GM04504 (cell line): ENCODE data around the gene OMG.
"Not testable (repeated sequence)": the region's sequence is repeated elsewhere in the genome, so short reads cannot be mapped to it uniquely, and the experiment has no call there.

ENCODE experiments used
- DNase-seq: peaks from one replicate; pipeline ENCODE4 v3.0.0-alpha.2; 2012; ENCODE audit warnings: low read depth

OMG gene, protein sequence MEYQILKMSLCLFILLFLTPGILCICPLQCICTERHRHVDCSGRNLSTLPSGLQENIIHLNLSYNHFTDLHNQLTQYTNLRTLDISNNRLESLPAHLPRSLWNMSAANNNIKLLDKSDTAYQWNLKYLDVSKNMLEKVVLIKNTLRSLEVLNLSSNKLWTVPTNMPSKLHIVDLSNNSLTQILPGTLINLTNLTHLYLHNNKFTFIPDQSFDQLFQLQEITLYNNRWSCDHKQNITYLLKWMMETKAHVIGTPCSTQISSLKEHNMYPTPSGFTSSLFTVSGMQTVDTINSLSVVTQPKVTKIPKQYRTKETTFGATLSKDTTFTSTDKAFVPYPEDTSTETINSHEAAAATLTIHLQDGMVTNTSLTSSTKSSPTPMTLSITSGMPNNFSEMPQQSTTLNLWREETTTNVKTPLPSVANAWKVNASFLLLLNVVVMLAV

GRCh38 chr17:31297090-31297489 lies at the start of gene OMG:
OMG (minus strand) TSS chr17:31297239; CDS start chr17:31296331, 908 bp downstream.
- no peak for DNase-seq

- DNase-seq: not testable (repeated sequence)
Observed at GRCh38 chr17:31345191-31345747, 48.2 kb upstream of the OMG start.

DNA sequence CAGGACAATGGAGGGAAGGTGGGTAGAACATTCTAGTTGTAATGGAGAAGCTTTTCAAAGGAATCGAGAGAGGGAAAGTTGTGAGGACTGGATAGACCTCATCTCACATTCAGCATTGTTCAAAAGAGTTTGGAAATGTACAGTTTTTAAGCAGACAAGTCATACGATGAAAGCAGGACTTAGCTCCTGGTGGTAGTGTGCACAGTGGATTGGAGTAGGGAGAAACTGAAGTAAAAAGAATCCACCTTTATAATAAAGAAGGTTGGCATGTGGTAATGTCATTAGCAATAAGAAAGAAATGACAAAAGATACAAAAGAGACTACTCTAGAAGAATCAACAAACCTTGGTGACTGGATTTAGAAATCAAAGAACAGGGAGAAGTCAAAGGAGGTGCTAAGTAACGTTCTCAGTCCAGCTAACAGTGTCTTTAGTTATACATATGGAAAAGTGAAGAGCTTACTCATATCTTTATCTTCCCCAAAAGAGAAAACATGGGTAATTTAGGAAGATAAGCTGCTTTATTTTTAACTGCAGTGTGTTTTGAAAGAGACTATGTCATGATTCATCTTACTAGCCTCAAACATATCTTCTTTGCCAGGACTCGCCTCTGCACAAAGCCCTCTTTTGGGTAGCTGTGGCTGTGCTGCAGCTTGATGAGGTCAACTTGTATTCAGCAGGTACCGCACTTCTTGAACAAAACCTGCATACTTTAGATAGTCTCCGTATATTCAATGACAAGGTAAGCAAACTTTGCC lies 43.0 kb upstream of the OMG start:
- DNase-seq: no peak

- no peak for DNase-seq
Observed at GRCh38 chr17:31329221-31329620, 32.2 kb upstream of the OMG start.

- DNase-seq: peak; percentile 14
Observed at GRCh38 chr17:31328160-31328535, 31.1 kb upstream of the OMG start.

DNA sequence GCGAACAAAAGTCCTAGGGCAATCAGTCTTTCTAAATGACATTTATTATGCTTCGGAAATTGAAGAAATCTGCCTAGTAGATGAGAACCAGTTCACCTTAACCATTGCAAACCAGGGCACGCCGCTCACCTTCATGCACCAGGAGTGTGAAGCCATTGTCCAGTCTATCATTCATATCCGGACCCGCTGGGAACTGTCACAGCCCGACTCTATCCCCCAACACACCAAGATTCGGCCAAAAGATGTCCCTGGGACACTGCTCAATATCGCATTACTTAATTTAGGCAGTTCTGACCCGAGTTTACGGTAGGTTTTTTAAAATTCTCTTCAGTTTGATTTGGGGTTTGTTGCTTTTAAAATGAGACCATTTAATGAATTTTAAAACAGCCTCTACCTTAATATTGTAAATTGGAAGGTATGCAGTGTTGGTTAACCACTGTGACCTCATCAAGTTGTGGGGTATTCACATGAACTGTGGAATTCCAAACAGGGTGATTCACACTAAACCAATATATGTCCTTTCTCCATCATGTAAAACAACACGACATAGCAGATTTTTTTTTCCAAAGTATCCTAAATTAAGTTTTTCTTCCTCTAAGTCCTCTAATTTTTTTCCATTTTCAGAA lies 30.6 kb upstream of the OMG start:
- peak; percentile 62 for DNase-seq

DNA sequence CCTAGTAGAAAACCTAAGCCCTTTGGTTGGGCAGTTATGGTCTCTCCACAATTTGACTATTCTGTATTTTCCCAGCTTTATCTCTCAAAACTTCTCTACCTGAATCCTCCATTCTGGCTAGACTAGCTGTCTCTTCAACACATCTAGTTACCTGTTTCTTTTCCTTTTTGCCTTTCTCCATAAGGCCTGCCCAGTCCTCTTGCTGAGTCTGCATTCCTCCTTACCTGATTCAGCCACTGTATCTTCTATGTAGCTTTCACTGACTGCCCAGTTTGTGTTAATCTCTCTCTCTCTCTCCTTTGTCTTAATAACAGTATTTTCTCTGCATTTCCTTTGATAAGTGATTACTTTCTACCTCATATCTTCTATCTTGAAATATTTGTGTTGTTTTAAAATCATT lies 26.5 kb upstream of the OMG start:
- no peak for DNase-seq

- no peak for DNase-seq
Observed at GRCh38 chr17:31321966-31322365, 24.9 kb upstream of the OMG start.

DNA sequence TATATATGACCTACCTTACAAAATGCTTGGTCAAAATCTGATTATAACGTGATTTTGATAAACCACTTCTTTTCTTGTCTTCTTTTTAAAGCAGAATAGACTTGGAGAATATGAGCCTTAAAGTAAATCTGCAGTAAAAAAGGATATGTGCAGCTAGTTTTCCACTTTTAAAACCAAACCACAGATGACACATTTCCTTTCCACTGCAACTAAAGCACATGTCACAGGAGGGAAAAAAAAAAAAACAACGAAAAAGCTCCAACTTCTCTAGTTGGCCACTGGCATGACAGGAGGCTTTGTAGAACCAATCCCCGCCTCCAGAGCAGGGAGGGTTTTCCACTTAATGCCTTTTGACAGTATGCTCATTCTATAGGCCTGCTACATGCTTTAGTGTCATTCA lies 24.4 kb upstream of the OMG start, which contains the start of gene EVI2A:
EVI2A (minus strand) TSS at position 142 of the 400 bp plus-strand sequence. CDS start 2,609 bp downstream, outside the sequence.
- DNase-seq: peak; percentile 48

- DNase-seq: no peak
Observed at GRCh38 chr17:31320791-31321190, 23.8 kb upstream of the OMG start.

- no peak for DNase-seq
Observed at GRCh38 chr17:31320241-31320640, 23.2 kb upstream of the OMG start.

DNA sequence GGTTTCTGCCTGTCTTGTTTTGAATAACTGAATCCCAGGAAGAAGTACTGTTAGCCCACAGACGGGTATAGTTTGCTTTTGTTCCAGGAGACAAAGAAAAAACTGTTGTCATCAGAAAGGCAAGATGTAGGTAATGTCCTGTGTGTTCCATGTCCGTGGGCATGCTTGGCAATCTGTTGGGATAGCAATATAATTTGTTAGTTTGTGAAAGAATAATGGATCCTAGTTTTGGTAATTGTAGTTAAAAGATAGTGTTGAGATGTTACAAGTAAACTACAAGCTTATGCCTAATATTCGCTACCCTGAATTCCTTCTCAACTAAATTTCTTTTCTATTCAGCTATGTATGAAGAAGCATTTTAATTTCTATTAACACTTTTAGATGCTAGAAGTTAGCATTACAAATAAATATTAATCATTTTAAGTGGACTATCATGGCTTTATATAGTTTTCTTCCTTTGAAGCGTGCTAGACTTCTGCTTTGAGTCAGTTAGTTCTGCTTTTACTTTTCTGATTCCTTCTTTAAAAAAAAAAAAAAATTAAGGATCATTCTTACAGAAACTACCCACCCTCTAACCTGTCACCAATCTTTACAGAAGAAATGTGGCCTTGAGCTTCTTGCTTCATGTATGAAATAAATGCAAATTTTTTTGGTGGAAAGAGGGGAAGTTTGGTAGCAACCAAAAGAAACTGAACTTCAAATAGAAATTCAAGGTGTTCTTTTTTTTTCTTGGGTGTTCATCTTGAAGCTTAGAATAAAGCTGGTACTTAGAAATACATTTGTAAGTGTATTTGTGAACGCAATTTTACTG lies 22.0 kb upstream of the OMG start:
- no peak for DNase-seq

- DNase-seq: no peak
Observed at GRCh38 chr17:31318298-31318801, 21.3 kb upstream of the OMG start.

DNA sequence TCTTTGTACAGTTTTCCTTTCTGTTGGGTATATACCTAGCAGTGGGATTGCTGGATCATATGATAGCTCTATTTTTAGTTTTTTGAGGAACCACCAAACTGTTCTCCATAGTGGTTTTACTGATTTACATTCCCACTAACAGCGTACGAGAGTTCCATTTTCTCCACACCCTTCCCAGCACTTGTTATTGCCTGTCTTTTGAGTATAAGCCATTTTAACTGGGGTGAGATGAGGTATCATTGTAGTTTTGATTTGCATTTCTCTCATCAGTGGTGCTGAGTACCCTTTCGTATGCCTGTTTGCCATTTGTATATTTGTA lies 17.7 kb upstream of the OMG start:
- DNase-seq: no peak

DNA sequence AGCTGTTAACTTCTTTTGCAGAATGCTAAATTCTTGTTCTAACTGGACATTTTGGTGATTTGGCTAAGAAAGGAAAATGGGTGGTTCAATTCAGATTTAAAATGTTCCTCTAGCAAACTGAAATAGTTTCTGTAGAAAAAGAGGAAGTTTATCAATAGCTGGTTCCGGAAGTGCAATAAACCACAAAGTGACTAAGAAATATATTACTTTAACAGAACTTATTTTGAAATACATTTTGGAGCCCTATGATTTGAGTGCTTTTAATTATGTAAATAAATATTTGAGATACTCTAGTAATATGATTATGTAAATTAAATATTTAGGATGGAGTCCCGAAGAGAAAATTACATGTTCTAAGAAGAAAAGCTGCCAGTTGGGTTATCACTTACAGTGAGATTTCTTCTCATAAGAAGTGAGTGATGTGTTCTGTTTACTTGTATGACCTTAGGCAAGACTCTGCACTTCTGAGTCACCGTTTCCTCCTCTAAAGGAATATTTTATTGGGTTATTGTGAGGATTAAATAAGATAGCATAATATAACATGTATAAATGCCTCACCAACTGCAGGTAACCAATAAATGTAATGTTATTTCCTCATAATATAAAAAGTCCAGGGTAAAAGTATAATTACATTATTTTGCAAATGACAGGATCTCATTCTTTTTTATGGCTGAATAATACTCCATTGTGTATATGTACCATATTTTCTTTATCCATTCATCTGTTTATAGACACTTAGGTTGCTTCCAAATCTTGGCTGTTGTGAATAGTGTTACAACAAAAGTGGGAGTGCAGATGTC lies 17.1 kb upstream of the OMG start, which contains the start of gene EVI2B:
EVI2B (minus strand) TSS at position 73 of the 800 bp plus-strand sequence. CDS start 8,445 bp downstream, outside the sequence.
- DNase-seq: no peak

DNA sequence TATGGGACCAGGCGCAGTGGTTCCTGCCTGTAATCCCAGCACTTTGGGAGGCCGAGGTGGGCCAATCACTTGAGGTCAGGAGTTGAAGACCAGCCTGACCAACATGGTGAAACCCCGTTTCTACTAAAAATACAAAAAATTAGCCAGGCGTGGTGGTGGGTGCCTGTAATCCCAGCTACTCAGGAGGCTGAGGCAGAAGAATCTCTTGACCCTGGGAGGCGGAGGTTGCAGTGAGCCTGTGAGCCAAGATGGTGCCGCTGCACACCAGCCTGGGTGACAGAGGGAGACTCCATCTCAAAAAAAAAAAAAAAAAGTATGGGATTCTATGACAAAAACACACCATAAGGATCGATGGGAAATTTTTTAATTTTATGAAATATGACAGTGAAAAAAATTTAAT lies 15.2 kb upstream of the OMG start:
- not testable (repeated sequence) for DNase-seq

DNA sequence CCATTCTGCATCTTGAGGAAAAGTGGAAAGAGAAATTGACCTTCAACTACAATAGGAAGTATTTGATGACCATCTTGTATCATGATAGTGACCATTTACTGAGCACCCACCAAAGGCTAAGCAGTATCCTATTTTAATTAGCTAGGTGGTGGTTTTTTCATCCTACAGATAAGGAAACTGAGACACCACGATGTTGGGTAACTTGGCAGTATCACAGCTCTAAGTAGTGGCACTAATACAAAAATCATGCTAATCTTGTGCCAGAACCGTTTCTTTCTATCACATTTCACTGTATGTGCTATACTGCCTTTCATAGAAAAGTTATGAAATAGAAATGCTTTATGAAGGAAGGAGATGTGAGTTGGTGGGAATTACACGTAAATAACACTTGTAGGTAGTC lies 14.5 kb upstream of the OMG start:
- DNase-seq: no peak

DNA sequence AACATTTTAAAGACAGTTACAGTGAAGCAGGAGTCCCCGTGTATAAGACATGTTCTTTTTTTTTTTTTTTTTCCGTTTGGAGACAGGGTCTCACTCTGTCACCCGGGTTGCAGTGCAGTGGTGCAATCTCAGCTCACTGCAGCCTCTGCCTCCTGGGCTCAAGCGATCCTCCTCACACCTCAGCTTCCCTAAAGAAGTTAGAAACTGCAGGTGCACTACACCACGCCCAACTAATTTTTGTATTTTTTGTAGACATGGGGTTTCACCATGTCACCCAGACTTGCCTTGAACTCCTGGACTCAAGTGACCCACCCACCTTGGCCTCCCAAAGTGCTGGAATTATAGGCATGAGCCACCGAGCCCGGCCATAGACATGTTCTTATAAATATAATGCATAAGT lies 13.8 kb upstream of the OMG start:
- no peak for DNase-seq

DNA sequence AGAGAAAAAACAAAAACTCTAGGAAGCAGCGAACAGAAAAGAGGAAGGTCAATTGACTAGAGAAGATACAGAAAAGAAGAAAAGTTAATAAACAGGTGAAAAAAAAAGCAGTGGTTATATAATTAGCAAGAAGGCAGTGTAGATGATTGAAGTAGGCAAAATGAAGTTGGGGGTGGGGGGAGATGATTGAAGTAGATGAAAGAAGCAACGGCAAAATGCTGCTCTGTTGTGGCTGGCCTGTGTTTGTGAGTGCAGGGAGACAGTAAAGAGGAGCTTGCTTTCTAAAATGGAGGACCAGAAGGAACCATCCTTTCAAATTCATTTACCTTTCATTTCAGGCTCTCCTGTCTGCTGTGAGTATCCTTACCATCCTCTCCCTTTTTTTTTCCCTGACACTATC lies 13.2 kb upstream of the OMG start:
- DNase-seq: no peak

DNA sequence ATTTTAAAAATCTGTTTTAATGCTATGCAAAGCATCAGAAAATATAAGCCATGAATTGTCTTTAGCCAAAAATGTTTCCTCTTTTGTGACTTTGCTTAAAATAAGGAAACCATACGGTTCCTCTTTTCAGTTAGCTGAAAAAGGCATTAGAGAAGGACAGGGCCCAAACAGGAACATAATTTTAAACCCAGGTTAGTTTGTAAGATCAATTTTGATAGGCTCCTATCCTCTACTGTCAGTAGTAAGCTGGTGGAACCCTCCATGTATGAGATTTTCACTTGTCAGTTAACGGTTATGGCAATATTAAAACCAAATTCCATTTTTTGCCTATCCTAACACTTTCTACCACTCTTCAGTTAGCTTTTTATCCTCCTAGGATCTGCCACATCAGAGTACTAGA lies 12.5 kb upstream of the OMG start:
- no peak for DNase-seq
